Fibroblast of skin of abdomen (primary cell): ENCODE results near the gene ADCY9.
"Not testable (repeated sequence)": the region's sequence is repeated elsewhere in the genome, so short reads cannot be mapped to it uniquely, and the experiment has no call there.

Experiments
- DNase-seq: peaks from one replicate; pipeline ENCODE4 v3.0.0-alpha.2; 2013

The ADCY9 gene

DNA sequence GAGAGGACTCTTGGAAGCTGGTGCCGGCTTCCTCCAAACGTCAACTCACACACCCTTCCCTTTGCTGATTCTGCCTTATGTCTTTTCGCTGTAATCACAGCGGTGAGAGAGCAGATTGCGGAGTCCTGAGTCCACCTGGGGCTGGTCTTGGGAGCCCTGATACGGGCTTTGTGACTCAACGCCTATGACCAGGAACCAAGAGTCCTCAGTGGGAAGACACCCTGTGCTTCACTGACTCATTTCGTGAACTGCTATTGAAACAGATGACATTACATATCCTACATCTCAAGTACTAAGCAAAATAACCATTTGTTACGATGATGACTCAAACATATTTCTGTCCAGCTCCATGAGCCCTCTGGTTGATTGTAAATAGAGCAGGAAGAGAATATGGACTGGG, 145.0 kb downstream of the ADCY9 start:
- DNase-seq, result peak; percentile 69

DNA sequence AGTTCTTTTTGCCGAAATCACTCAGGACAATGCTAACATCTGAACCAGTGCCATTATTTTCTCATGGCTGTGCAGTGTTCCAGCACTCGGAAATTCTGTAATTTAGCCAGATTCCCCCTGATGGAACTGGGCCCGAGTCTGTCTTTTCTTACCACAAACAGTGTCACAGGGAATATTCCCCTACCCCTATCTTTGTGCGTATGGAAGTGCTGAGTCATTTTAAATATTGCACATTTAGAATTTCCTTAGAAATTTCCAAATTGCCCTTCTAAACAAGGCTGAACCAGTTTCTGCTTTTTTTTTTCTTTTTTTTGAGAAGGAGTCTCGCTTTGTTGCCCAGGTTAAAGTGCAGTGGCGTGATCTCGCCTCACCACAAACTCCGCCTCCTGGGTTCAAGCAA, 147.7 kb downstream of the ADCY9 start:
- DNase-seq, result no peak

DNA sequence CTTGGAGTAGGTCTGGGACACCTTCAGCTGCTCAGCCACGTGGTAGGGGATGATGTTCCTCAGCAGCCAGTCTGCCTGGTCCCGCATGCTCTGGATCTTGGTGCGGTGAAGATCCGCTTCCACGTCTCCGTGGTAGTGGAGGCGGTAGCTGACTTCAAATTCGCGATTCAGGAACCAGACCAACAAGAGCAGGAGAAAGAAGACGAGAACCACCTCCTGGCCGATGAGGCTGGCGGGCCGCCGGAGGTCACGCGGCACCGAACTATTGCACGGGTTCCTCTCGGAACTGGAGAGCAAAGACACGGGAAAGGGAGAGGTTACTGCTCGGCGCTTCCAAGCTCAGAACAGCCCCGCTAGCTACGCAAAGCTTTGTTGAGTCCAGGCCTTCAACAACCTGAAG, 149.6 kb downstream of the ADCY9 start:
- DNase-seq, result no peak

DNA sequence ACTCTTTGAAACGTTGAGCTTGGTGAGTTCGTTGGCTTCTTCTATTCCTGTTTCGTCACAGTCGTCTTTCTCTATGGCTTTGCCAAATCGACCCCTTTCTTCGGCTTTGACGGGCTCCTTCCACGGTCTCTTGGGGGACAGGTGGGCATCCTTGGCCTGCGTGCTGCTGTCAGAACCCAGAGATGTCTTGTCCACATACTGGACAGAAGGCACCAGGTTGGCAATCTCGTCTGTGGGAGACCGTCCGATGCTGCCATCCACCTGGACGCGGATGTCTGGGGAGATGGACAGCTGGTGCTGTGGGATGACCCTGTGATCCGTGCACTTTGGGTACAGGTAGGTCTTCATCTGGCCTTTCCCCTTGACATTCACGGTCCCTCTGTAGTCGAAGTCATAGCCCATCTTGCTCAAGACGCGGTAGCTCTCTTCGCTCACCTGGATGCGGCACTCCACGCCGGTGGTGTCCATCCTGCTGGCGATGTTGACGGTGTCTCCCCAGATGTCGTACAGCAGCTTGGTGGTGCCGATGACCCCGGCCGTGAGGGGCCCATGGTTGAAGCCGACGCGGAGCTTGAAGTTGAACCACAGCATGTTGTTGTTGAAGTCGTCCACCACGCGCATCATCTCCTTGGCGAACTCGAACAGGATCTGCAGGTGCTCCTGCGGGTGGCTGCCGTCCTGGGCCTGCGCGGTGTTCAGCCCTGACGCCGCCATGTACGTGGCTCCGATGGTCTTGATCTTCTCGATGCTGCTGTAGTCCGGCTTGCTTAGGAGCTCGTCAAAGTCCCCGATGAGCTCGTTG, 150.3 kb downstream of the ADCY9 start:
- DNase-seq, result no peak

DNA sequence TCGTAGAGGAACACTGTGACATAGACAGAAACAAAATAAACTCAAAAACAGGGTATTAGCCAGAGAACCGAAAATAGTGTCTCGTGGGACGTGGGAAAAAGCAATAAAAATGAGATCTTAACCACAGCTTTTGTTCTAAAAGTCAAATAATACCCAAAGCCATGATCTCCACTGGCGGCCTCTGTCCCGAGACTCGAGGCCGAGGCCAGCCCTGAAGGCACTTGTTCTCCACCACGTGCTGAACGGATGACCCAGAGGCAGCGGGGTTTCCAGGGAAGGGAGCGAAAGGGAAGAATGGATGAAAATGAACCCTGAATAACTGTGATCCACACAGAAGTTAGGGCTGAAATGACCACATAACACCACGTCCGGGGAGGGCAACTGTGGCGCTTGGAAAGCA, 150.9 kb downstream of the ADCY9 start:
- no peak for DNase-seq

DNA sequence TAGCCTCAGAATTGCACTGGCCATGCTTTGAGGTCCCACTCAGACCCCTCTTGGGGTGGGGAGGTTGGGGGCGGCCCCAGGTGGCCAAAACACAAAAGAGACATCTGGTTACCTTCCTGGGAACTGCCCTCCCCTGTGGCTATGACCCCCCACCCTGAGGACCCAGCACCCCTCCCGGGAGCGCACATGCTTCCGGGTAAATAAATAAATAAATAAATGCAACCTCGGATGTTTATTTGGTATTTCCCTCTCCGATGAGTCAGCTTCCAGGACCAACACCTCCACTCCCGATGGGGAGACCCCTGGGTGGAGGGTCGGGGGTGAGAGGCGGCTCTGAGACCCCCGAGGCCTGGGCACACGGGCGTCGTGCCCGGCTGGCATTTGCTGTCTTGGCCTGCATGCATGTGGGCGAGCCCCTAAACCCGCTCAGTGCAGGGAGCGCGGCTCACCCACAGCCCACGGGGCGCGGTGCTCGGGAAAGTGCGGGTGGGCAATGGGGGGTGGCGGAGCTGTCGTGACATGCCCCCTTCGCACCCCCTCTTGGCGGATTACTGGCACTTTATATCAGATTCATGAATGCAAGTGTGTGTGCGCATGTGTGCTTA, 151.5 kb downstream of the ADCY9 start:
- DNase-seq, result no peak

DNA sequence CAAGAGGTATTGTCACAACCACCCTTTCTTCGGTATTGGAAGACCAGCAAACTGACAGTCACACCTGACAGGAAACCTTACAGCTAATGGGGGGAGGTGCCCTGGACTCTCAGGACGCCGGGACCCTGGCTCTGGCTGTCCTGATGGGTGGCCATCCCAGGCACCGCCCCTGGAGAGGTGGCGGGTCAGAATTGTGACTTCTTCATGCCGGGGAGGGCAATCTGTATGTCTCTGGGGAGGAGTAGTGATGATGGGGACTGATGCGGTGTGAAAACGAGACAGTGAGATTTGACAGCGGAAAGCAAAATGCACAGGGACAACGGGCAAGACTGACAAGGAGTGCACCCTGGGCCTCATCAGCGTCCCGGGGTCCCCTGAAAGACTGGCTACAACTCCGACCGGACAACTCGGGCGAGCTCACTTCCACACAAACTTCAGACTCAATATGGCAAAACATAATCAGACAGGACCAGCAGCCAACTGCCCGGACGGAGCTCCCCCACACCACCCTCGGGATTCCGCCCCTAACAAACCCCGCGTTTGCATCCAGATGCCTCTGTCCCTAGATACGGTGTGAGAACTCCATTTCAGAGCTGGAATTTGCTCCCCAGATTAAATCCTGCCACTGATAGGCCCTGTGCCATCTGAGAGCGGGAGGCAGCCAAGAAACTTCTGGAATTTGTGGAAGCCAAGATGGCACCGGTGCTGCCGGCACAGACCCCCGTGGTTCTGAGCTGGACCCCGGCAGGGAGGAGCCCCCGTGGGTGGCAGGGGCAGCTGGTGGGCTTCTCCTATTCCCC, 152.2 kb downstream of the ADCY9 start:
- no peak for DNase-seq

DNA sequence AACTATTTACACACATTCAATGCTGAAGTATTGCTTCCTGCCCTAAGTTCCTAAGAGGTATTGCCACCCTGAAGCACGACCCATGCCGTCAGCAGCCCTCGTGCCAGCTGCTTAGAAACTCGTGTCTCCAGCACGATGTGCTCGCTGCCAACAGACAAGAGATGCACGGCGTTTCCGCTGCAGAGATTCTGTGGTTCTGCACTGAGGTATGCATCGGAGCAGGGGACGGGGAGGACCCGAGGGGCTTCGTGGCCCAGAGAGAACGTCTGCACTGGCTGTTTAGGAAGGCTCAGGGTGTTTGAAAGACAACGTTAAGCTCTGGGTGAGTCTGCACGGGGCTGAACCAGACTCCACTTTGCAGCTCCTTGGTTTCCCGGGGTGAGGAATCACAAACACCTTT, 153.0 kb downstream of the ADCY9 start:
- DNase-seq, result no peak

DNA sequence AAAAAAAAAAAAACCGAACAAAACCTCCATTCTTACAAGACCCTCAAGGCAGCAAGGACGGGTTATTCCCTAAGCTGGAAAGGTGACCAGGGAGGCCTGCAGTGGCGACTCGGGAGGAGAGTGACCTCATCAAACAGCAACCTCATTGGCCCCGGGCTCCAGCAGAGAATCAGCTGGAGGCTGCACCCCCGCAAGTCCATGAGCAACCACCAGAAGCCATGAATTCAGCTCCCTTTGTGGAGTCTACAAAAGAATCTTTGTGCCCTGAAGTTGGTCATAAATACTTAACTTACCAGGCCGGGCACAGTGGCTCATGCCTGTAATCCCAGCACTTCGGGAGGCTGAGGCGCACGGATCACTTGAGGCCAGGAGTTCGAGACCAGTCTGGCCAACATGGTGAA, 154.8 kb downstream of the ADCY9 start:
- peak; percentile 27 for DNase-seq

DNA sequence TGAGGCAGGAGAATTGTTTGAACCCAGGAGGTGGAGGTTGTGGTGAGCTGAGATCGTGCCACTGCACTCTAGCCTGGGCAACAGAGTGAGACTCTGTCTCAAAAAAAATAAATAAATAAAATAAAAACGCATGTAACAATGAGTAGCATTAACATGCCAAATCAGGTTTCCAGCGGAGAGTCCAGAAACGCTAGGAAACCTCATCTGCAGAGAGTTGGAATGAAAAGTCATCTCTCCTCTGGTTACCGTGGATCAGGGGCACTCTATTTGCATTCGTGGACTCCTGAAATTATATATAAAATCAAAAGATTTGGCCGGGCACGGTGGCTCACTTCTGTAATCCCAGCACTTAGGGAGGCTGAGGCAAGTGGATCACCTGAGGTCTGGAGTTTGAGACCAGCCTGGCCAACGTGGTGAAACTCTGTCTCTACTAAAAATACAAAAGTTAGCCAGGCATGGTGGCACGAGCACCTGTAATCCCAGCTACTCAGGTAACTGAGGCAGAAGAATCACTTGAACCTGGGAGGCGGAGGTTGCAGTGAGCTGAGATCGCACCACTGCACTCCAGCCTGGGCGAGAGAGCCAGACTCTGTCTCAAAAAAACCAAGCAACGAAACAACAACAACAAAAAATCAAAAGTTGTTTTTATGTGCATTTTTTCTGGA, 156.2 kb downstream of the ADCY9 start:
- not testable (repeated sequence) for DNase-seq

DNA sequence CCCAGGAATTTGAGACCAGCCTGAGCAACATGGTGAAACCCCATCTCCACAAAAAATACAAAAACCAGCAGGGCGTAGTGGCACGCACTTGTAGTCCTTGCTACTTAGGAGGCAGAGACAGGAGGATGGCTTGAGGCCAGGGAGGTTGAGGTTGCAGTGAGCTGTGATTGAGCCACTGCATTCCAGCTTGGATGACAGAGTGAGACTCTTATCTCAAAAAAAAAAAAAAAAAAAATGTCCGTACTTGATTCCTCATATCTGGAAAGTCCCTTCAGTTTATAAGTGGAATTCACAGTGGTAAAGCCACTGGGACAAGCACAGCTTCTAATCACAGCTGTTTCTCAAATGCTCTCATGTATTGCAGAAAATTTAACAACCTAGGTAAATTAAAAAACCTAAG, 157.1 kb downstream of the ADCY9 start:
- DNase-seq, result peak; percentile 52

DNA sequence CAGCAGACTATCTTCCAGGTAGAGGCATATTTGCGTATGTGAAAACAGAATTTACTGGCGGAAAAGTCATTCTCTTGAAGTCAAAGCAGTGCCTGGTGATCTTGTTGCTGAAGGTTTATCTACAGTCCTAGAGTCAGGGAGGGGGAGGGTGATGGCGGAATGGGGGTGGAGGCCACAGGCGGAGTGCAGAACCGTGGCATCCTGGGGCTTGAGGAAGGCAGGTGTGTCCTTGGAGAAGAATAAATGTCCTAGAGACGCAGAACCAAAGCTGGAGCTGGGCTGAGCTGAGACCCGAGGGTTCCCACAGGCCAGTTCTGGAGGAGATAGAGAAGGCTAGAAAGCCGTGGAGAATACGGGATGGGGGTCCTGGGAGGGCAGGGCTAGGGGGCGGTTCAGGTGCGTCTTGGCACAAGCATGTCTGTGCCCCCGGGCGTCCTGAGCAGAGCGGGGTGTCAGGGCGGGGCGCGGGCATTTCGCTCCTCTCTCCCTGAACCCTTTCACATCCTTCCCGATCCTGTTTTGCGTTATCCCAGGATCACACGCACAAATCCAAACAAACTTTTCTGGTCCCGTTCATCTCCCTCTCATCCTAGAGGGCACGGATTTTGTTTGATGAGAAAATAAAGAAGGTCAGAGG, 158.8 kb downstream of the ADCY9 start:
- DNase-seq, result no peak

DNA sequence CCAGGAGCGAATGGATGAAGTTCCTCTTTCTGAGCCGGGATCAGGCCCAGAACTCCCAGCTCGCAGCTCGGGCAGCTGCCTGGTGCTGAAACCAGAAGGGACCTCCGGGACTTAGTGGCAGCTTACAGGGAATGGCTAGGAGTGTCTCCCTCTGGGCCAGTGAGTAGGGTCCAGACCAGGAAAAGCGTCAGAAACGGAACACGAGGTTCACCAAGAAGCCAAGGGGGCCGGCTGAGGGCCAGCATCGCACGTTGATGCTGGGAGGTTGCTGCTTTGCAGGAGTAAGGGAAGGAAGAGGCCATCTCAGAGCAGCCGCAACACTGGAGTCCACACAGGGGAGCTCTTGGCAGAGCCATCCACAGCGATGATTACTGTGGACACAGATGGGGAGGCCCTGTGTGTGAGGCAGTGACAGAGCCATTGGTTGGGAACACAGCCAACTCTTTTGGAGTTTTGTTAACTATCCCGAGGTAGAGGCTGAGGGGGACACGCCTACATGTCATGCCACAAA, 161.8 kb downstream of the ADCY9 start:
- DNase-seq, result peak; percentile 35

DNA sequence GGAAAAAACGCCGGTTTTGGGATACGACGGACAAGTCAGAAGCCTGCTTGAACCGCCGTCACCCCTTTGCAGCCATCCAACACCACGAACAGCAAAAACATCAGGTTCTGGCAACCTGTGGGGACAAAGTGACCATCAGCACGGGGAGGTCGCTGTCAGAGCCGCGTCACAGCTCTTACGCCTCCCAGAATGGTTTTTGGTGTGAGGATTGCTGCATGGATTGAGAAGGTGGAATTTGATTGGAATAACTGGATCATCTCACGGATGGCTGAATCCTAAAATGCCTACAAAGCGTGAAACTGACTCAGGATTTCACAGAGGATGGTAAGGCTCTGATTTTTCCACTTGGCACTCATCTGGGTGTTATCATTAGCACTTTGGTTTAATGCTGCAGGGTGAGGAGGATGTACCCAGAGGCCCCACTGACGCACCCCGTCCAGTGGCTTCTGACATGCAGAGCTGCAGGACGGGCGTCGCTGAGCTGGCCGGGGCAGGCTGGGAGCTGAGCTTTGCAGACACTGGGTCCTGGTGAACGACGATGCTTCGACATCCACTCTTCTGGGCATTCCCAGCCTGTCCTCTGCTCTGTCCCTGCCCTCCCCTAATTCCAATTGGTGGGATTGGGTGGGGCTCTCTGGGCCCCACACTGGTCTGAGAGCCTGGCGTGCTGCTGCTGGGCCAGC, 162.4 kb downstream of the ADCY9 start:
- no peak for DNase-seq

DNA sequence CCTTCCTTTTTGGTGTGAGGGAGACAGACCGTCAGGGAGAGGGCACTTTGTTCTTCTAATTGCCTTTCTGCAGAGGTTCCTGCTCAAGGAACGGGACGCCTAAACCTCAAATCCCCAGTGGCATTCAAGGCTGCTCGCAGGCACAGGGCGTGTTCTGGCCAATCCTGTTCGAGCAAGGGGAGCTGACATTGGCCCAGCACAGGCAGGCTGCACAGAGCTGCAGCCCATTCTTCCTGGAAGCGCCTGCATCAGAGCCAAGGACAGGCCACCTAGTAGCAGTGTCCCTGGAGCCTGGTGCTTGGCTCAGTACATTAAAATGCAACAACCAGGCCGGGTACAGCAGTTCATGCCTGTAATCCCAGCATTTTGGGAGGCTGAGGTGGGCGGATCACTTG, 163.5 kb downstream of the ADCY9 start:
- peak; percentile 24 for DNase-seq

DNA sequence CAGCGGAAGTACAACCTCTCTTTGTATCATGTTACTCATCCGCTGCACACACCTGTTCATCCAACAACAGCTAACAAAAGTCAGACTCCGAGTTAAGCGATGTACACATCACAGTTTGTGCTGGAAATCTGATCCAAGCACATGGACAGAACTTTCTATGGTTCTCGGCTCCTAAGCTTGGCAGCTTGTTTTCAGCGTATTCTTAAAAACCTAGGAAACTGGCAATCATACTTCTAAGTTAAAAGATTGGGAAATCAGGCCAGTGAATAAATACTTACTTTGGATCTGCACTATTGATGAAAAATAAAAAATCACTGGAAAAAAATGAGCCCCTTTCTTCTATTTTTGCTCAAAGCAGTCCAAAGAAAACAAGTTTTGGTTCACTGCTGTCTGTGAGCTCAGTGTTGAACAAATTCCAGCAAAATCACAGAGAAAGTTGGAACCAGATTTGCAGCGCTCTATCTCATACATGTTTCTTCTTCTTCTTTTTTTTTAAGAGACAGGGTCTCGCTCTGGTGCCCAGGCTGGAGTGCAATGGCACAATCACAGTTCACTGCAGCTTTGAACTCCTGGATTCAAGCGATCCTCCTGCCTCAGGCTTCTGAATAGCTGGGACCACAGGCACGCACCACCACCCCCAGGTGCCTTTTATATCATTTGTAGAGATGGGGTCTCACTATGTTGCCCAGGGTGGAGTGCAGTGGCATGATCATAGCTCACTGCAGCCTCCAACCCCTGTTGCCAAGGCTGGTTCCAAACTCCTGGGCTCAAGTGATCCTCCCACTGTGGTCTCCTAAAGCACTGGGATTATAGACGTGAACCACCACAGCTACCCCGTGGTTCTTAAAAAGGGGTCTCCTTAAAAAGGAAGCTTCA, 164.1 kb downstream of the ADCY9 start:
- DNase-seq, result peak; percentile 20

DNA sequence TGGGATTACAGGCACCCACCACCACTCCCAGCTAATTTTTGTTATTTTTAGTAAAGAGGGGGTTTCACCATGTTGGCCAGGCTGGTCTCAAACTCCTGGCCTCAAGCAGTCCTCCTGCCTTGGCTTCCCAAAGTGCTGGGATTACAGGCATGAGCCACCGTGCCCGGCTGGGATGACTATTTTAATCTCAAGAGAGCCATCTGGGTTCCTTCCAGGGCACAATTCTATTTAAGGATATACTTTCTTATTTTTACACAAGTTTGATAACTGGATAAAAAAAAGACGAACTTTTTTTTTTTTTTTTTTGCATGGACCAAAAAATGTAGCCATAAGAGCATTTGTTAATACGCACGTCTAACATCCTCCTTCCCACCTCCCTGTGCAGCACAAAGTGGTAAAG, 164.9 kb downstream of the ADCY9 start:
- not testable (repeated sequence) for DNase-seq

DNA sequence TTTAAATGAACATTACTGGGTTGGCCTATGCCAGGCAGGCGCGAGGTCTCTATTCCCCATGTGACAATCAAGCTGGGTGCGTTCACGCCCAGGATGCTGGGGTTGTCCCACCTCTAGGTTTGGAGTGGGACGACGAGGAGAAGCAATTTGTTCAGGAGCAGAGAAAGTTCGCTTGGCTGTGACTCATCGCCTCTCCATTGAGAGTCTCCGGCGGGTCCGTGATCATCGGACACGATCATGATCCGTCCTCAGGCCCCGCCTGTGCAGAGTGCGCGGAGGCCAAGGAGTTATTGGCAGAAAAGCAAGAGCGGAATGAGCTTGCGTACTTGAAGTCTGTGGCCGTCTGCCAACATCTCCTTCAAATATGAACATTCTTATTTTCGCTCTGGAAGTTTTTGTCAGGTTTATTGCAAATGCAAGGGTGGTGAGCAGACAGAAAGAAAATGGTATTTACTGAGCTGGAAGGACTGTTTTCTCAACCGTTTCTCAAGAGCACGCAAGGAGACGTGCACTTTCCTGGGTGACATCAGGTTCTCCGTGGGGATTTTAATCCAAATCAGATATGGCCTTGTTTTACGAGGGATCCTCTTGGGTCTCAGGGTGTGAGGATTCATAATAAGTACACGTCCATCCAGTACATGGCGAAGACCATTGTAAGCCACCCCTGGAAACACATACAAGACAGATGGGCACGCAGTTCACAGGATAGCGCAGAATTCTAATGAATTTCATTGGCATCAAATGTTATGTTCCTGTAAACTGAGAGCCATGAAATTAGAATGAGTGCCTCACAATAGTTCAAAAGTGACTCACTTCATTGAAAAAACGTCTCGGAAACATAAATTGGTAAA, 165.7 kb downstream of the ADCY9 start:
- DNase-seq, result peak; percentile 94

DNA sequence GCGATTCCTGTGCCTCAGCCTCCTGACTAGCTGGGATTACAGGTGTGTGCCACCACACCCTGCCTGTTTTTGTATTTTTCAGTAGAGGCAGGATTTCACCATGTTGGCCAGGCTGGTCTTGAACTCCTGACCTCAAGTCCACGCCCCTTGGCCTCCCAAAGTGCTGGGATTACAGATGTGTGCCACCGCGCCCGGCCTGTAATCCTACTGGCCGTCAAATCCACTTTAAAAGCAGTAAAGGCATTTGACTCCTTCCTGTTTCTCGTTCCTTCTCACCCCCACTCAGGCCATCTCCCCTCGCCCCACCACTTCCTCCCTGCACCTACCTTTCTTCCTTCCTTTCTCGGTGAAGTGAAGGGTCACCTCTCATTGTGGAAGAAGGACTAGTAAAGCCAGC, 166.3 kb downstream of the ADCY9 start:
- DNase-seq, result no peak

DNA sequence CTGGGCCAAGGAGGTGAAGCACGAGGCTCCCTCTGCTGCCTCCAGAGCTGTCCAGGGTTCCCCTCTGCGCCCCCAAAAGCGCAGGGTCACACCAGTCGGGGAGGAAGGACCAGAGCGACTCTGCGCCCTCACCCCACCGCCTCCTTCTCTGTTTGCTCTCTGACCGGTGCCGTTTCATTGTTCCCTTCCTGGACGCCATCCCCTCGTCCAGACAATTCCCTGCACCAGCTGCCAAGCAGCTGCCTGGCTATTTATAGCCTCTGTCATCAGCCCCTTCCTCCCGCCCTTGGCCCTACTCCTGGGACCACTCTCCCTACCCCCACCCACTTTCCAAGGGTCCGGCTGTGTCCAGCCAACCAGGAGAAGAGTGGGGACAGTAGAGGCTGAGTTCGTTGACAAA, 167.0 kb downstream of the ADCY9 start:
- DNase-seq, result no peak
